HG03469 (cell line): Measurements from ENCODE around the gene PFAS.

Experiments used
- ATAC-seq: cut with Tn5 transposase; IDR thresholded peaks from one replicate; pipeline ENCODE4 v1.9.1; 2021; ENCODE audit warnings: mild to moderate bottlenecking, moderate library complexity, moderate number of reproducible peaks; ENCODE audit not compliant: unreplicated experiment

PFAS gene

GRCh38 chr17:8300226-8300625, 51.1 kb downstream of the PFAS start:
- no peak for ATAC-seq

- no peak for ATAC-seq
These were observed 51.6 kb downstream of the PFAS start for GRCh38 chr17:8300627-8301242.

- no peak for ATAC-seq
These were observed 61.6 kb downstream of the PFAS start for GRCh38 chr17:8310601-8311123.

- ATAC-seq, result no peak
These were observed 62.2 kb downstream of the PFAS start for GRCh38 chr17:8311131-8311790.

- ATAC-seq, result no peak
These were observed 63.2 kb downstream of the PFAS start for GRCh38 chr17:8312251-8312650.

GRCh38 chr17:8312726-8313600, 63.9 kb downstream of the PFAS start:
- no peak for ATAC-seq

GRCh38 chr17:8314797-8315763, 66.0 kb downstream of the PFAS start:
- no peak for ATAC-seq

- no peak for ATAC-seq
These were observed 66.7 kb downstream of the PFAS start for GRCh38 chr17:8315764-8316217.

- ATAC-seq, result no peak
These were observed 69.2 kb downstream of the PFAS start for GRCh38 chr17:8318010-8318935.
